Activated naive CD8-positive, alpha-beta T cell treated with anti-CD3 and anti-CD28 coated beads, Interleukin-2, amount 50 U/mL, for 16 hours (primary cell): ENCODE results near the gene TXK.

Experiments used
- DNase-seq: peaks from one replicate; pipeline ENCODE4 v3.0.0-alpha.2; 2020; ENCODE audit warnings: low read depth, low spot score

Gene TXK

GRCh38 chr4:48103483-48104139 is 30.4 kb downstream of the TXK start:
- DNase-seq: no peak

GRCh38 chr4:48102303-48102702 is 31.7 kb downstream of the TXK start:
- no peak for DNase-seq

- DNase-seq: no peak
These were observed 33.8 kb downstream of the TXK start for GRCh38 chr4:48100256-48100655.

- DNase-seq: no peak
These were observed 38.6 kb downstream of the TXK start for GRCh38 chr4:48095441-48095840.

- peak; percentile 7 for DNase-seq
These were observed 40.0 kb downstream of the TXK start for GRCh38 chr4:48093991-48094416.

GRCh38 chr4:48090621-48091020 is 43.4 kb downstream of the TXK start:
- DNase-seq: no peak

- no peak for DNase-seq
These were observed 48.0 kb downstream of the TXK start for GRCh38 chr4:48085821-48086589.

GRCh38 chr4:48082956-48083355 is 51.1 kb downstream of the TXK start:
- no peak for DNase-seq

- DNase-seq: no peak
These were observed 52.9 kb downstream of the TXK start for GRCh38 chr4:48081196-48081595.

GRCh38 chr4:48079972-48080391 is 54.1 kb downstream of the TXK start:
- no peak for DNase-seq

GRCh38 chr4:48078862-48079655 is 55.0 kb downstream of the TXK start:
- DNase-seq: no peak

GRCh38 chr4:48078425-48078824 is 55.6 kb downstream of the TXK start:
- no peak for DNase-seq

GRCh38 chr4:48074657-48075056 is 59.4 kb downstream of the TXK start:
- no peak for DNase-seq

- DNase-seq: no peak
These were observed 60.4 kb downstream of the TXK start for GRCh38 chr4:48073567-48074103.

GRCh38 chr4:48071191-48071590 is 62.9 kb downstream of the TXK start:
- DNase-seq: no peak

GRCh38 chr4:48069026-48069425 is 65.0 kb downstream of the TXK start:
- no peak for DNase-seq

GRCh38 chr4:48068182-48068581 is 65.9 kb downstream of the TXK start:
- DNase-seq: no peak

GRCh38 chr4:48067536-48067935 is 66.5 kb downstream of the TXK start:
- no peak for DNase-seq

GRCh38 chr4:48065587-48066052 is 68.4 kb downstream of the TXK start:
- no peak for DNase-seq

GRCh38 chr4:48064349-48064748 is 69.7 kb downstream of the TXK start:
- no peak for DNase-seq

GRCh38 chr4:48058617-48059530 is 75.2 kb downstream of the TXK start:
- DNase-seq: no peak
